ENCODE measurements around the gene PRTFDC1. TPM values are rescaled to one million over a fixed set of nuclear protein-coding genes. Genes with fewer than 3 reads are reported as not detected.

PRTFDC1 gene
- total and polyA plus RNA-seq, 2 donors (not counting 1 experiment from before 2014, with no cell fraction given) = 26.9 to 32.7 TPM

DNA sequence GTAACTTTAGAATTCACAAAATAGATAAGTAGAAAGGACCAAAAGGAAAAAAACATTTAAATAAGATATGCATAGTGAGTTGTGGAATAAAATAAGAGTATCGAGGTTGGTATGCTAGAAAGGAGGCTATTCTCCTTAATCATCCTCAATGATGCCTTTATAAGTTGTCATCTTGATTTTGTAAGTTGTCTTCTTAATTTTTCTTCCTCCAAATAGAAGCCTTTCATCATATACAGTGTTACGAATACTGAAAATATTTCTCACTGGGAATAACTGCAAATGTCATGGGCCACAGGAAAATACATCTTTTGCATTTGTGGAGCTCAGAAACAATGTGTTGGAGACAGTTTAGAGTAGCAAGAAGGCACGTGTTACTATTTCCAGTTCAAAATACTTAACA, 31.5 kb upstream of the PRTFDC1 start:
- Histone ChIP-seq H3K9ac (ENCODE audit: insufficient read depth, low read length) (no peak overlapping the region), H3K27ac (ENCODE audit: insufficient read depth, low read length) (no peak overlapping the region)

DNA sequence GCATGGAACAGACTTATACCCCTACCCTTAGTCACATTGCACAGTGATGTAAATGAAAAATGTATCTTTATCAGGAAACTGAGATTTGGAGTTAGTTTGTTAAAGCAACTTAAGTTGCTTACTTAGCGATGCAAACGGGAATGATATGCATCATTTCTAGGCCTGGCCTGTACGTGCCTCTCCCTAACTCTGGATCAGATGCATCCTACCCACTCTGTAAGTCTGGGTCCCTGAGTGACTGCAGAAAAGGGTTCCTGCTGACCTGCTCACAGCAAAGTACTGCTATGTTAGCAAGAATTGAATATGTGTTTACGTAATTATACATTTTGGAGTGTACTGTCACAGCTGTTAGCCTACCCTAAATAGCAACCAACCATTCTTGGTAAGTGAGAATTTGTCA, 30.7 kb upstream of the PRTFDC1 start:
- no peak overlapping the region for H3K27ac ChIP-seq (ENCODE audit: insufficient read depth, low read length)
- H3K9me3 ChIP-seq (ENCODE audit: control insufficient read depth, insufficient read depth, low read depth, low read length) = no peaks in the 10 kb centered on the region
- H3K79me2 ChIP-seq (ENCODE audit: control insufficient read depth, insufficient read depth, low read length) = no peaks in the 10 kb centered on the region
- H2AFZ ChIP-seq (ENCODE audit: low read length) = no peak overlapping the region
- H3K4me2 ChIP-seq (ENCODE audit: extremely low read depth, insufficient read depth, low read length) = no peak overlapping the region
- TF ChIP-seq EZH2 (IDR thresholded peaks at IDR 0.05; ENCODE audit: low read length, missing control alignments) = no peak
- no peaks in the 10 kb centered on the region for H3K27me3 ChIP-seq (ENCODE audit: control insufficient read depth, insufficient read depth, low read length)
- no peak for DNase-seq (ENCODE audit: low read depth in 2 of 2)
- H3K4me1 ChIP-seq (ENCODE audit: control insufficient read depth, extremely low read depth, insufficient read depth, low read length) = no peaks in the 10 kb centered on the region
- H3K4me3 ChIP-seq (replicated peaks in 1 of 4; ENCODE audit: control extremely low read depth in 1 of 4, insufficient read depth in 1 of 4, low read depth in 3 of 4, low read length in 4 of 4) = no peak overlapping the region
- H3K9ac ChIP-seq (ENCODE audit: insufficient read depth, low read length) = no peak overlapping the region
- no peaks in the 10 kb centered on the region for H3K36me3 ChIP-seq (ENCODE audit: control insufficient read depth, insufficient read depth, low read length)
- no peaks in the 10 kb centered on the region for H4K20me1 ChIP-seq (ENCODE audit: control insufficient read depth, extremely low read depth, insufficient read depth, low read length)

More for the DNA sequence above, 31.5 kb upstream of the PRTFDC1 start:
- no peak for DNase-seq (ENCODE audit: low read depth in 2 of 2)
- Histone ChIP-seq H3K4me2 (ENCODE audit: extremely low read depth, insufficient read depth, low read length) (no peak overlapping the region), H3K4me1 (ENCODE audit: control insufficient read depth, extremely low read depth, insufficient read depth, low read length) (no peaks in the 10 kb centered on the region), H3K36me3 (ENCODE audit: control insufficient read depth, insufficient read depth, low read length) (no peaks in the 10 kb centered on the region), H3K9me3 (ENCODE audit: control insufficient read depth, insufficient read depth, low read depth, low read length) (no peaks in the 10 kb centered on the region), H3K27me3 (ENCODE audit: control insufficient read depth, insufficient read depth, low read length) (no peaks in the 10 kb centered on the region), H4K20me1 (ENCODE audit: control insufficient read depth, extremely low read depth, insufficient read depth, low read length) (no peaks in the 10 kb centered on the region), H3K79me2 (ENCODE audit: control insufficient read depth, insufficient read depth, low read length) (no peaks in the 10 kb centered on the region), H2AFZ (ENCODE audit: low read length) (no peak overlapping the region), H3K4me3 (replicated peaks in 1 of 4; ENCODE audit: control extremely low read depth in 1 of 4, insufficient read depth in 1 of 4, low read depth in 3 of 4, low read length in 4 of 4) (no peak overlapping the region)
- TF ChIP-seq, protein P1, sequence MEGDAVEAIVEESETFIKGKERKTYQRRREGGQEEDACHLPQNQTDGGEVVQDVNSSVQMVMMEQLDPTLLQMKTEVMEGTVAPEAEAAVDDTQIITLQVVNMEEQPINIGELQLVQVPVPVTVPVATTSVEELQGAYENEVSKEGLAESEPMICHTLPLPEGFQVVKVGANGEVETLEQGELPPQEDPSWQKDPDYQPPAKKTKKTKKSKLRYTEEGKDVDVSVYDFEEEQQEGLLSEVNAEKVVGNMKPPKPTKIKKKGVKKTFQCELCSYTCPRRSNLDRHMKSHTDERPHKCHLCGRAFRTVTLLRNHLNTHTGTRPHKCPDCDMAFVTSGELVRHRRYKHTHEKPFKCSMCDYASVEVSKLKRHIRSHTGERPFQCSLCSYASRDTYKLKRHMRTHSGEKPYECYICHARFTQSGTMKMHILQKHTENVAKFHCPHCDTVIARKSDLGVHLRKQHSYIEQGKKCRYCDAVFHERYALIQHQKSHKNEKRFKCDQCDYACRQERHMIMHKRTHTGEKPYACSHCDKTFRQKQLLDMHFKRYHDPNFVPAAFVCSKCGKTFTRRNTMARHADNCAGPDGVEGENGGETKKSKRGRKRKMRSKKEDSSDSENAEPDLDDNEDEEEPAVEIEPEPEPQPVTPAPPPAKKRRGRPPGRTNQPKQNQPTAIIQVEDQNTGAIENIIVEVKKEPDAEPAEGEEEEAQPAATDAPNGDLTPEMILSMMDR (conservative IDR thresholded peaks at IDR 0.05 in 1 of 2, IDR thresholded peaks at IDR 0.05 in 1 of 2; ENCODE audit: low read depth in 1 of 2, low read length in 2 of 2) = no peak
- TF ChIP-seq EZH2 (IDR thresholded peaks at IDR 0.05; ENCODE audit: low read length, missing control alignments) = no peak

DNA sequence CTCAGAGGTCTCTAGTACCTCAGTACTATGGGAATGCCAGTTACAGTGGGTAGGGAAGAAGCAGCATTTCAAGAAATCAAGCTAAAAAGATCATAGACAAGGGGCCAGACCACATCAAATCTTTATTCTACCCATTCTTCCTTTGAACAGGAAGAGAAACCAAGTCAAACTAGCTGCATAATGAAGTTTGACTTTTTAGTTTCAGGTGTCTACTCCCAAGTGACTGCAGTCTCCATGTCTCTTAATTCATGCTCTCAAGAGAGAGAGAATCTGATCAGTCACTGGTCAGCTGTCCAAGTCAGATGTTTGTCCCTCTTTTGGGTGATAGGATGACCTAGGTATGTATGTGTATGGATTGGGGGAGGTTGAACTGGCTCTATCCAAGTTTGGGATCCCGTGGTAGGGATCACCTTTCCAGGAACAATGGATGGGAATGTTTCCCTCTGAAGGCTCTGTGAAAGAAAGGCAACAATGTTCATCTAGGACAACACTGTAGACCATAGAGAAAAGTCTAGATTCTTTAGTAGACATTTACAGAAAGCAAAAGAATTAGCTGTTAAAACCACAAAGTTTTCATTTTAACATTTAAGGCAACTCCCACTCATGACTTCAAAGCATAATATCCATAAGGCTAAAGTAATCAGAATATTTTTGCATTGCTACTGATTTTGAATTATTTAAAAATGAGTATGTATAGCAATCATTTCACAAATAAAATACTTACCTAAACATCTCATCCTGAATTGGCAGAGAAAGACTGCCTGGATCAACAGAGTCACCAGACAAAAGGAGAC, 30.1 kb upstream of the PRTFDC1 start:
- Histone ChIP-seq H3K79me2 (ENCODE audit: control insufficient read depth, insufficient read depth, low read length) (no peaks in the 10 kb centered on the region), H3K27me3 (ENCODE audit: control insufficient read depth, insufficient read depth, low read length) (no peaks in the 10 kb centered on the region), H2AFZ (ENCODE audit: low read length) (no peak overlapping the region), H3K36me3 (ENCODE audit: control insufficient read depth, insufficient read depth, low read length) (no peaks in the 10 kb centered on the region), H3K9me3 (ENCODE audit: control insufficient read depth, insufficient read depth, low read depth, low read length) (no peaks in the 10 kb centered on the region), H3K27ac (ENCODE audit: insufficient read depth, low read length) (no peak overlapping the region), H3K4me2 (ENCODE audit: extremely low read depth, insufficient read depth, low read length) (no peak overlapping the region), H3K9ac (ENCODE audit: insufficient read depth, low read length) (no peak overlapping the region), H3K4me3 (replicated peaks in 1 of 4; ENCODE audit: control extremely low read depth in 1 of 4, insufficient read depth in 1 of 4, low read depth in 3 of 4, low read length in 4 of 4) (no peak overlapping the region), H3K4me1 (ENCODE audit: control insufficient read depth, extremely low read depth, insufficient read depth, low read length) (no peaks in the 10 kb centered on the region), H4K20me1 (ENCODE audit: control insufficient read depth, extremely low read depth, insufficient read depth, low read length) (no peaks in the 10 kb centered on the region)
- TF ChIP-seq, protein P1 (conservative IDR thresholded peaks at IDR 0.05 in 1 of 2, IDR thresholded peaks at IDR 0.05 in 1 of 2; ENCODE audit: low read depth in 1 of 2, low read length in 2 of 2) = no peak
- TF ChIP-seq EZH2 (IDR thresholded peaks at IDR 0.05; ENCODE audit: low read length, missing control alignments) = no peak
- DNase-seq (ENCODE audit: low read depth in 2 of 2) = no peak
